SJCRH30 (cell line): ENCODE results near the gene GPR143. TPM values are rescaled to one million over a fixed set of nuclear protein-coding genes. Genes with fewer than 3 reads are reported as not detected.
"Not testable (repeated sequence)": the region's sequence is repeated elsewhere in the genome, so short reads cannot be mapped to it uniquely, and the experiment has no call there.

ENCODE experiments used
- DNase-seq, 2 experiments: peaks; one replicate each; pipeline ENCODE4 v3.0.0-alpha.2; 2015 to 2020
- H3K27ac ChIP-seq: fragments of 250-450 bp; sonication (Bioruptor Pico); 2 replicates; pipeline ENCODE4 v1.5.1; 2020; ENCODE audit warnings: mild to moderate bottlenecking, moderate library complexity
- H3K27me3 ChIP-seq: fragments of 250-450 bp; sonication (Bioruptor Pico); 2 replicates; pipeline ENCODE4 v1.5.1; 2020; ENCODE audit warnings: mild to moderate bottlenecking, moderate library complexity
- H3K36me3 ChIP-seq: fragments of 250-450 bp; sonication (Bioruptor Pico); 2 replicates; pipeline ENCODE4 v1.5.1; 2020; ENCODE audit warnings: mild to moderate bottlenecking, moderate library complexity
- H3K4me1 ChIP-seq: fragments of 250-450 bp; sonication (Bioruptor Pico); 2 replicates; pipeline ENCODE4 v1.5.1; 2020; ENCODE audit warnings: mild to moderate bottlenecking, moderate library complexity
- H3K4me3 ChIP-seq: fragments of 250-450 bp; sonication (Bioruptor Pico); 2 replicates; pipeline ENCODE4 v1.5.1; 2020; ENCODE audit warnings: mild to moderate bottlenecking, moderate library complexity
- H3K9me3 ChIP-seq: fragments of 250-450 bp; sonication (Bioruptor Pico); replicated peaks from 2 replicates; pipeline ENCODE4 v1.5.1; 2020; ENCODE audit warnings: mild to moderate bottlenecking, moderate library complexity
- total RNA-seq: library from RNA; depleted of rRNA; stranded (reverse); fragments of >200 nt; shearing (Covaris generic); gene quantifications from 2 replicates; pipeline ENCODE4 v1.2.3, GENCODE V29; 2014; rRNA removed

GPR143 gene
- total RNA-seq, result not detected in 2 replicates

GRCh38 chrX:9765737-9766097 is at the start of gene GPR143:
Gene GPR143, minus strand, starts transcription at chrX:9765847. Its CDS starts 30 bp downstream, at chrX:9765817.
- H3K36me3 ChIP-seq, result no peaks in the 10 kb centered on the region

GRCh38 chrX:9811086-9811485 is 45.4 kb upstream of the GPR143 start:
- H3K4me3 ChIP-seq, H3K27me3 ChIP-seq, H3K36me3 ChIP-seq, H3K4me1 ChIP-seq, H3K9me3 ChIP-seq, DNase-seq, H3K27ac ChIP-seq: not testable (repeated sequence)

More at GRCh38 chrX:9765737-9766097, at the start of gene GPR143:
- DNase-seq, result no peak
- Histone ChIP-seq H3K4me3 (no peak within 1 kb of the TSS), H3K4me1 (peaks cover 6% of the 10 kb centered on the region; the same call in 1 of the 2 replicates), H3K9me3 (no peaks in the 10 kb centered on the region), H3K27ac (no peak within 1 kb of the TSS), H3K27me3 (no peaks in the 10 kb centered on the region)

DNA sequence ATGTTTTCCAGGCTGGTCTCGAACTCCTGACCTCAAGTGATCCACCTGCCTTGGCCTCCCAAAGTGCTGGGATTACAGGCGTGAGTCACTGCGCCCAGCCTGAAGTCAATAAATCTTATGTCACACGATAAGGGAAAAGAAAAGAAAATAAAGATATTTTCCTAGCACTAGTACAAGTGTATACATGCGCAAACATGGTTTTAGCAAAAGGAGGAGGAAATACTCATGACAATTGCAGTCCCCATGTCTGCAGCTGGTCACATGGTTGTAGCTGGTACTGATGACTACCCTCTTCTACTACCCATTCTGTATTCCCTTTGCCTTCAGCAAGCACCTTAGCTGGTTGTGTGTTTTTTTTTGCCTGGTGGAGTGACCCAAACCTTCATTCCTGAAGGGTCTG is 44.2 kb upstream of the GPR143 start:
- not testable (repeated sequence) for H3K36me3 ChIP-seq, H3K27me3 ChIP-seq, DNase-seq, H3K27ac ChIP-seq, H3K9me3 ChIP-seq, H3K4me3 ChIP-seq, H3K4me1 ChIP-seq

GRCh38 chrX:9807355-9808182 is 41.9 kb upstream of the GPR143 start:
- H3K9me3 ChIP-seq, result no peaks in the 10 kb centered on the region
- H3K4me3 ChIP-seq, result no peak overlapping the region
- H3K4me1 ChIP-seq, result no peaks in the 10 kb centered on the region
- no peaks in the 10 kb centered on the region for H3K27me3 ChIP-seq
- no peak for DNase-seq
- no peak overlapping the region for H3K27ac ChIP-seq
- H3K36me3 ChIP-seq, result no peaks in the 10 kb centered on the region

DNA sequence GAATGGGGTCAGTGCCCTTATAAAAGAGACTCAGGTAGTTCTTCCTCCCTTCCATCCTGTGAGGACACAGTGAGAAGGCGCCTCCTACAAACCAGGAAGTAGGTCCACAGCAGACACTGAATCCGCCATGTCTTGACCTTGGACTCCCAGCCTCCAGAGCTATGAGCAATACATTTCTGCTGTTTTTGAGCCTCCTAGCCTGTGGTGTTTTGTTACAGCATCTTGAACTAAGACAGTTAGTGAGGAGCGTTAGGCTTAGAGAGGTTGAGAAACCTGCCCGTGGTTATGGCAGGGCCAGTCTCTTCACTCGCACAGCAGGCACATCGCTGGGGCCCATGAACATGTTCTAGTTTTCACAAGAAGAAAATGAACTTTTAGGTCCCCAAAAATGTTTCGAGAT is 40.3 kb upstream of the GPR143 start:
- Histone ChIP-seq H3K27me3 (no peaks in the 10 kb centered on the region), H3K4me3 (no peak overlapping the region), H3K4me1 (no peaks in the 10 kb centered on the region), H3K9me3 (no peaks in the 10 kb centered on the region), H3K27ac (no peak overlapping the region), H3K36me3 (no peaks in the 10 kb centered on the region)
- no peak for DNase-seq

GRCh38 chrX:9804444-9804843 is 38.8 kb upstream of the GPR143 start:
- Histone ChIP-seq H3K27ac (no peak overlapping the region), H3K9me3 (no peaks in the 10 kb centered on the region), H3K36me3 (no peaks in the 10 kb centered on the region), H3K4me3 (no peak overlapping the region), H3K4me1 (no peaks in the 10 kb centered on the region), H3K27me3 (no peaks in the 10 kb centered on the region)
- DNase-seq, result no peak

DNA sequence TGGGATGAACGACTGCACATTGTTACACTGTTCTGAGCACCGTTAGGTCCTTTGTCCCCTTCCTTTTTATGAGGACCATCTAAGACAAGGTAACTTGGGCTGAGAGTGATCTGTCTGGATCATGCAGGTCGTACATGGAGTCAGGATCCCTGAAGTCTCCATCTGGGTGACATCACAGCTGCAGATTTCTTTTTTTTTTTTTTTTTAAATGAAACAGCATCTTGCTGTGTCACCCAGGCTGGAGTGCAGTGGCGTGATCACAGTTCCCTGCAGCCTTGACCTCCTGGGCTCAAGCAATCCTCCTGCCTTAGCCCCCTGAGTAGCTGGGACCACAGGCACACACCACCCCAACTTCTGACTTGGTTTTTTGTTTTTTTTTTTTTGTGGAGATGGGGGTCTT is 37.1 kb upstream of the GPR143 start:
- H3K36me3 ChIP-seq, result no peaks in the 10 kb centered on the region
- H3K4me1 ChIP-seq, result no peaks in the 10 kb centered on the region
- DNase-seq, result no peak
- H3K27ac ChIP-seq, result no peak overlapping the region
- H3K27me3 ChIP-seq, result no peaks in the 10 kb centered on the region
- no peaks in the 10 kb centered on the region for H3K9me3 ChIP-seq
- H3K4me3 ChIP-seq, result no peak overlapping the region

GRCh38 chrX:9797384-9798360 is 32.0 kb upstream of the GPR143 start:
- no peaks in the 10 kb centered on the region for H3K36me3 ChIP-seq
- H3K9me3 ChIP-seq, result no peaks in the 10 kb centered on the region
- no peak for DNase-seq
- H3K27ac ChIP-seq, result no peak overlapping the region
- no peaks in the 10 kb centered on the region for H3K4me1 ChIP-seq
- no peaks in the 10 kb centered on the region for H3K27me3 ChIP-seq
- no peak overlapping the region for H3K4me3 ChIP-seq

DNA sequence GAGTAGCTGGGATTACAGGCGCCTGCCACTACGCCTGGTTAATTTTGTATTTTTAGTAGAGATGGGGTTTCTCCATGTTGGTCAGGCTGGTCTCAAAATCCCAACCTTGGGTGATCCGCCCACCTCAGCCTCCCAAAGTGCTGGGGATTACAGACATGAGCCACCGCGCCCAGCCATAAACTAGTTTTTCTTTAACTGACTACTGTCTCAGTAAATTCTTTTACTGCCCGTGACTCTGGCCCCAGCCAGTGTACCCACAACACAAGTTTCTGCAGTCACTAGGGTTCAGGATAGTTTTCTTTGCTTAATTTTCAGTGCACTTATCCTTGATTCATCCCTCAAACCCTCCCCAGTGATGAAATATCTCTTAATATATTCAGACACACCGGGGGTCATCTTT is 28.8 kb upstream of the GPR143 start:
- H3K27ac ChIP-seq, result no peak overlapping the region
- no peak for DNase-seq
- H3K4me3 ChIP-seq, result no peak overlapping the region
- H3K36me3 ChIP-seq, result no peaks in the 10 kb centered on the region
- no peaks in the 10 kb centered on the region for H3K4me1 ChIP-seq
- H3K9me3 ChIP-seq, result no peaks in the 10 kb centered on the region
- H3K27me3 ChIP-seq, result no peaks in the 10 kb centered on the region

- DNase-seq, result no peak
- no peaks in the 10 kb centered on the region for H3K9me3 ChIP-seq
- no peak overlapping the region for H3K27ac ChIP-seq
Measured at GRCh38 chrX:9790866-9791265, 25.2 kb upstream of the GPR143 start.

DNA sequence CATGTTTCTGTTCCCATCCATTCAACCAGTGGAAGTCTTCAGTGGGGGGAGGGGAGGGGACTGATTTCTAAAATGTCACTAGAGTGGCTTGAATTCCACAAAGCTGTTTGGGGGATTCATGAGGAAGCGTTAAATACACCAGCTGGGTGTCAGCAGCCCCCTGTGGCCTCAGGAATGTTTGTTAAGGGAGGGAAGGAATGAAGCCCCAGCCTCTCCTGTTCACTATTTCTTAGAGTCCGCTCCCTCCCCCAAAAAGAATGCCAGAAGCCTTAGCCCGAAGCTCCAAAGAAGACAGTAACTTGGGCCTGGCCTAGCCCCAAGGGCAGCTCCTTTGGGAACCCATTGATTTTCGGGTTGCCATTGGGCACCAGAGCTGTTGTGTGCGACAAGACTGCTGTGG is 23.9 kb upstream of the GPR143 start:
- Histone ChIP-seq H3K36me3 (no peaks in the 10 kb centered on the region), H3K4me1 (no peaks in the 10 kb centered on the region), H3K27ac (no peak overlapping the region), H3K4me3 (no peak overlapping the region), H3K27me3 (no peaks in the 10 kb centered on the region), H3K9me3 (no peaks in the 10 kb centered on the region)
- DNase-seq, result no peak

More at GRCh38 chrX:9790866-9791265, 25.2 kb upstream of the GPR143 start:
- H3K27me3 ChIP-seq, result no peaks in the 10 kb centered on the region
- no peak overlapping the region for H3K4me3 ChIP-seq
- no peaks in the 10 kb centered on the region for H3K4me1 ChIP-seq
- H3K36me3 ChIP-seq, result no peaks in the 10 kb centered on the region

- Histone ChIP-seq H3K9me3 (no peaks in the 10 kb centered on the region), H3K36me3 (no peaks in the 10 kb centered on the region), H3K27ac (no peak overlapping the region), H3K27me3 (no peaks in the 10 kb centered on the region), H3K4me1 (no peaks in the 10 kb centered on the region), H3K4me3 (no peak overlapping the region)
- DNase-seq, result no peak
Measured at GRCh38 chrX:9788911-9789310, 23.3 kb upstream of the GPR143 start.

GRCh38 chrX:9786798-9787635 is 21.4 kb upstream of the GPR143 start:
- Histone ChIP-seq H3K27ac (no peak overlapping the region), H3K36me3 (no peaks in the 10 kb centered on the region), H3K4me3 (peak overlapping the region; percentile 37), H3K4me1 (no peaks in the 10 kb centered on the region), H3K27me3 (no peaks in the 10 kb centered on the region), H3K9me3 (no peaks in the 10 kb centered on the region)
- DNase-seq, result no peak

- Histone ChIP-seq H3K4me1 (no peaks in the 10 kb centered on the region), H3K27me3 (no peaks in the 10 kb centered on the region), H3K9me3 (no peaks in the 10 kb centered on the region), H3K36me3 (no peaks in the 10 kb centered on the region), H3K27ac (no peak within 1 kb of the TSS), H3K4me3 (peak within 1 kb of the TSS; percentile 37)
- no peak for DNase-seq
Measured at GRCh38 chrX:9785944-9786797, 20.5 kb upstream of the GPR143 start, which contains the start of gene SHROOM2. Gene SHROOM2, plus strand, starts transcription at chrX:9786429. Its CDS starts 117 bp downstream, at chrX:9786546.
